ENCODE results near the gene GPN2.

GPN2 gene

GRCh38 chr1:26889551-26890466 lies at the start of gene GPN2:
TSS of gene GPN2 (minus strand) at chr1:26890283. CDS start at chr1:26890096, 187 bp downstream.
- peak; percentile 67 to 69 for DNase-seq

GRCh38 chr1:26938659-26939025 lies 48.6 kb upstream of the GPN2 start:
- no peak for DNase-seq

GRCh38 chr1:26938004-26938658 lies 48.0 kb upstream of the GPN2 start:
- no peak for DNase-seq

GRCh38 chr1:26936823-26937222 lies 46.7 kb upstream of the GPN2 start:
- no peak for DNase-seq

- DNase-seq = no peak
These were observed 42.4 kb upstream of the GPN2 start for GRCh38 chr1:26932531-26932930.

- DNase-seq = no peak
These were observed 33.6 kb upstream of the GPN2 start for GRCh38 chr1:26923711-26924110.

GRCh38 chr1:26922901-26923300 lies 32.8 kb upstream of the GPN2 start:
- DNase-seq = no peak

GRCh38 chr1:26922431-26922729 lies 32.3 kb upstream of the GPN2 start:
- DNase-seq = no peak

- peak; percentile 91 to 92 for DNase-seq
These were observed 31.7 kb upstream of the GPN2 start, which contains the start of gene NUDC for GRCh38 chr1:26921540-26922430. TSS of gene NUDC (plus strand) at chr1:26921743. CDS start at chr1:26921849, 106 bp downstream.

- no peak for DNase-seq
These were observed 31.1 kb upstream of the GPN2 start for GRCh38 chr1:26921126-26921539.

- no peak for DNase-seq
These were observed 25.2 kb upstream of the GPN2 start for GRCh38 chr1:26915204-26915842.

GRCh38 chr1:26913754-26914619 lies 23.9 kb upstream of the GPN2 start, which contains the start of gene NR0B2:
TSS of gene NR0B2 (minus strand) at chr1:26913975. CDS start at chr1:26913940, 35 bp downstream.
- DNase-seq = no peak

GRCh38 chr1:26913389-26913753 lies 23.3 kb upstream of the GPN2 start:
- no peak for DNase-seq

GRCh38 chr1:26912147-26912490 lies 22.0 kb upstream of the GPN2 start:
- DNase-seq = no peak

GRCh38 chr1:26911399-26912146 lies 21.5 kb upstream of the GPN2 start:
- no peak for DNase-seq

- DNase-seq = no peak
These were observed 20.5 kb upstream of the GPN2 start for GRCh38 chr1:26910343-26911160.

- no peak for DNase-seq
These were observed 19.9 kb upstream of the GPN2 start for GRCh38 chr1:26909951-26910342.

GRCh38 chr1:26907071-26907917 lies 17.2 kb upstream of the GPN2 start:
- DNase-seq = no peak
